BE2C (cell line): ENCODE results near the gene MYO1F. TPM values are rescaled to one million over a fixed set of nuclear protein-coding genes. Genes with fewer than 3 reads are reported as not detected.
"Not testable (repeated sequence)": the region's sequence is repeated elsewhere in the genome, so short reads cannot be mapped to it uniquely, and the experiment has no call there.

ENCODE experiments used
- DNase-seq: peaks from one replicate; pipeline ENCODE4 v3.0.0-alpha.2; 2020
- H3K27me3 ChIP-seq: fragments of 250-450 bp; sonication (Bioruptor Pico); 2 replicates; pipeline ENCODE4 v1.5.1; 2020; ENCODE audit warnings: mild to moderate bottlenecking
- H3K36me3 ChIP-seq: fragments of 250-450 bp; sonication (Bioruptor Pico); 2 replicates; pipeline ENCODE4 v1.5.1; 2020; ENCODE audit warnings: mild to moderate bottlenecking
- H3K4me1 ChIP-seq: fragments of 250-450 bp; sonication (Bioruptor Pico); 2 replicates; pipeline ENCODE4 v1.5.1; 2020
- H3K4me3 ChIP-seq: 2 replicates; pipeline ENCODE4 v1.5.1; 2011; ENCODE audit warnings: low read depth, low read length
- H3K9me3 ChIP-seq: fragments of 250-450 bp; sonication (Bioruptor Pico); 2 replicates; pipeline ENCODE4 v1.5.1; 2020
- CTCF ChIP-seq: IDR thresholded peaks from 2 replicates; pipeline ENCODE4 v1.5.1; 2012; ENCODE audit warnings: mild to moderate bottlenecking, low read depth, low read length
- polyA plus RNA-seq: library from polyadenylated mRNA; unstranded; fragments of >200 nt; gene quantifications from one replicate; pipeline ENCODE4 v1.2.1, GENCODE V29; 2012; ENCODE audit warnings: low read depth, missing spikeins; ENCODE audit not compliant: insufficient read length, insufficient read depth

MYO1F gene
- polyA plus RNA-seq: not detected

DNA sequence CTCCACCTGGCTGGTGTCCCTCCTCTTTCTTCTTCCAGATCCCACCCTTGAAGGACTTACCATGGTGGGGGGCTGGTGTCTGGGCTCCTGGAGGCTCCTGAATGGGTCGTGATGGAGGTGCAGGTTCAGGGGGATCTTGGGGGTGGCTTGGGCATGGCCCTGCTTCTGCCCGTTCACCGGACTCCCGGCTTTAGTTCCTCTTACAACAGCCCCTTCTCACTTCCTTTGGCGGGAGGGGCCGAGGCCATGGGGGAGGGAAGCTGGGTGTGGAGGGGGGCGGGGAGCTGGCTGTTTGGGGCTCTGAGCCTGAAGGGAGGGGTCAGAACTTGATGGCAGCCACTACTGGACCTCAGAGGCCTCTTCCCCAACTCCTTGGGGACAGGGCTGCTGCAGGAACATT, at the start of gene MYO1F:
Gene MYO1F, minus strand, starts transcription at position 196 of the 400 bp plus-strand sequence. Its CDS starts 133 bp downstream, at position 63.
- DNase-seq: no peak
- Histone ChIP-seq H3K36me3 (no peaks in the 10 kb centered on the region), H3K9me3 (no peaks in the 10 kb centered on the region), H3K27me3 (peaks cover 18% of the 10 kb centered on the region), H3K4me1 (no peaks in the 10 kb centered on the region), H3K4me3 (no peak within 1 kb of the TSS)
- TF ChIP-seq CTCF: no peak

DNA sequence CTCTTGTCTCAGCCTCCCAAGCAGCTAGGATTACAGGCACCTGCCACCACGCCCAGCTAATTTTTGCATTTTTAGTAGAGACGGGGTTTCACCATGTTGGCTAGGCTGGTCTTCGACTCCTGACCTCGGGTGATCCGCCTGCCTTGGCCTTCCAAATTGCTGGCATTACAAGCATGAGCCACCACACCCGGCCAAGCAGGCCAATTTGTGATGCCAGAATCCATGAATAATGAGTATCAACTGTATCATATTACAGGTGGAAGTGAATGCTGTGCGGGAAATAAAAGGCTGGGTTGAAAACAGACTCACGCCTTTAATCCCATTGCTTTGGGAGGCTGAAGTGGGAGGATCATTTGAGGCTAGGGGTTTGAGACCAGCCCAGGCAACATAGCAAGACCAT, 49.6 kb upstream of the MYO1F start:
- no peak for DNase-seq
- no peaks in the 10 kb centered on the region for H3K36me3 ChIP-seq
- TF ChIP-seq CTCF: no peak
- no peaks in the 10 kb centered on the region for H3K4me1 ChIP-seq
- no peaks in the 10 kb centered on the region for H3K27me3 ChIP-seq
- H3K9me3 ChIP-seq: no peaks in the 10 kb centered on the region
- no peak overlapping the region for H3K4me3 ChIP-seq

GRCh38 chr19:8622886-8623285, 45.6 kb upstream of the MYO1F start:
- not testable (repeated sequence) for H3K4me1 ChIP-seq, H3K4me3 ChIP-seq, H3K27me3 ChIP-seq, H3K9me3 ChIP-seq, DNase-seq, H3K36me3 ChIP-seq

DNA sequence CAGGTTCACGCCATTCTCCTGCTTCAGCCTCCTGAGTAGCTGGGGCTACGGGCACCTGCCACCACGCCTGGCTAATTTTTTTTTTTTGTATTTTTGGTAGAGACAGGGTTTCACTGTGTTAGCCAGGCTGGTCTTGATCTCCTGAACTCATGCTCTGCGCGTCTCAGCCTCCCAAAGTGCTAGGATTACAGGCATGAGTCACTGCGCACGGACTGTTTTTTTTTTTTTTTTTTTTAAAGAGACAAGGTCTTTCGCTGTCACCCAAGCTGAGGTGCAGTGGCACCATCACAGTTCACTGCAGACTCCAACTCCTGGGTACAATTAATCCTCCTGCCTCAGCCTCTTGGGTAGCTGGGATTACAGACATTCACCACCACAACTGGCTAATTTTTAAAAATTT, 41.5 kb upstream of the MYO1F start:
- no peak for TF ChIP-seq CTCF

DNA sequence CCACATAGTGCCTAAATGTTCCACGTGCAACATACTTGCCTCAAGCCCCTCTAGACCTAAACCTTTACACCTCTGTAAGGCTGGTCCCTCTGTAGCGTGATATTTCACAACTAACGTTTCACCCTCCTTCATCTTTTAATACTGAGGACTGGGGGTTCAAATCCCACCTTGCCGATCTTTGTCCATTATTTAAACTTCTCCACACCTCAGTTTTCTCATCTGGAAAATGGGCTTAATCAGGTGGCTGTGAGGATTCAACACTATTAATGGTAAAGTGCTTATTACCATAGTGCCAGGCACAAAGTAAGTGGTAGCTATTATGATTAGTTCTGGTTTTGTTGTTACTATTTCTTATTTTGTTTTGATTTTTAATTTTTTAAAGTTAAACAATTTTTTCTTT, 40.7 kb upstream of the MYO1F start:
- H3K9me3 ChIP-seq: no peaks in the 10 kb centered on the region
- no peak overlapping the region for H3K4me3 ChIP-seq
- H3K27me3 ChIP-seq: 0 out of 2 replicates have a peak, but pooled peaks cover 9% of the 10 kb centered on the region
- DNase-seq: no peak
- no peaks in the 10 kb centered on the region for H3K4me1 ChIP-seq
- no peak for TF ChIP-seq CTCF
- no peaks in the 10 kb centered on the region for H3K36me3 ChIP-seq

More for the DNA sequence above, 41.5 kb upstream of the MYO1F start:
- H3K4me1 ChIP-seq: no peaks in the 10 kb centered on the region
- H3K4me3 ChIP-seq: no peak overlapping the region
- no peak for DNase-seq
- H3K36me3 ChIP-seq: no peaks in the 10 kb centered on the region
- H3K9me3 ChIP-seq: no peaks in the 10 kb centered on the region
- H3K27me3 ChIP-seq: 0 out of 2 replicates have a peak, but pooled peaks cover 9% of the 10 kb centered on the region

DNA sequence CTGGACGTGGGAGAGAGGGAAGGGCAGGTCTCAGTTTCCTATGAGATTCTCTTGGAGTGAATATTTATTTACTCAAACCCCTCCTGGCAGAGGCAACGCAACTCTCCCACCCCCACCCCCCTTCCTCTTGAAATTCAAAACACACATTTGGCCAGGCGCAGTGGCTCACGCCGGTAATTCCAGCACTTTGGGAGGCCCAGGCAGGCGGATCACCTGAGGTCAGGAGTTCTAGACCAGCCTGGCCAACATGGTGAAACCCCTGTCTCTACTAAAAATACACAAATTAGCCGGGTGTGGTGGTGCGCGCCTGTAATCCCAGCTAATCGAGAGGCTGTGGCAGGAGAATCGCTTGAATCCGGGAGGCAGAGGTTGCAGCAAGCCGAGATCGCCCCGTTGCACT, 40.1 kb upstream of the MYO1F start:
- not testable (repeated sequence) for H3K4me3 ChIP-seq, DNase-seq, H3K4me1 ChIP-seq, H3K9me3 ChIP-seq, H3K36me3 ChIP-seq, H3K27me3 ChIP-seq

GRCh38 chr19:8616861-8617260, 39.6 kb upstream of the MYO1F start:
- H3K4me3 ChIP-seq: no peak overlapping the region
- H3K36me3 ChIP-seq: no peaks in the 10 kb centered on the region
- no peak for TF ChIP-seq CTCF
- no peaks in the 10 kb centered on the region for H3K4me1 ChIP-seq
- no peaks in the 10 kb centered on the region for H3K9me3 ChIP-seq
- H3K27me3 ChIP-seq: 0 out of 2 replicates have a peak, but pooled peaks cover 9% of the 10 kb centered on the region
- no peak for DNase-seq
